Measurements from ENCODE around the gene DIAPH3. TPM values are rescaled to one million over a fixed set of nuclear protein-coding genes. Genes with fewer than 3 reads are reported as not detected.

The DIAPH3 gene
- polyA plus RNA-seq, 1 of the 3 experiments (the other 2 are of a cell fraction): 5.4 TPM

GRCh38 chr13:59978862-59979261 is 184.9 kb downstream of the DIAPH3 start:
- Histone ChIP-seq H3K9ac (no peak overlapping the region), H3K9me3 (no peaks in the 10 kb centered on the region), H3K4me1 (ENCODE audit: control insufficient read depth in 1 of 2, insufficient read depth in 2 of 2, low read depth in 1 of 2, low read length in 1 of 2) (peaks cover 0 to 15% of the 10 kb centered on the region in 2 experiments; a peak in 2 of 4 replicates), H3F3A (replicated peaks; ENCODE audit: insufficient read depth) (peaks cover 9% of the 10 kb centered on the region), H3K9me2 (no peaks in the 10 kb centered on the region; the same call in 1 of the 2 replicates), H3K4me2 (no peak overlapping the region), H2AFZ (ENCODE audit: low read depth) (no peak overlapping the region), H3K27ac (ENCODE audit: low read depth in 2 of 2, low read length in 1 of 2) (no peak overlapping the region), H3K27me3 (ENCODE audit: insufficient read depth) (no peaks in the 10 kb centered on the region), H3K4me3 (ENCODE audit: low read depth in 2 of 2, low read length in 1 of 2) (no peak overlapping the region), H3K79me2 (ENCODE audit: insufficient read depth) (no peaks in the 10 kb centered on the region), H4K20me1 (ENCODE audit: insufficient read depth) (no peaks in the 10 kb centered on the region), H3K36me3 (replicated peaks in 1 of 2; ENCODE audit: control insufficient read depth in 1 of 2, insufficient read depth in 2 of 2, low read length in 1 of 2) (peaks cover 0 to 18% of the 10 kb centered on the region in 2 experiments)
- TF ChIP-seq SIN3A (IDR thresholded peaks at IDR 0.05; ENCODE audit: borderline replicate concordance, low read depth, low read length) (no peak), TEAD4 (IDR thresholded peaks at IDR 0.05; ENCODE audit: borderline replicate concordance, insufficient read depth) (no peak), NRF1 (IDR thresholded peaks at IDR 0.05; ENCODE audit: low read depth, low read length) (no peak), RCOR1 (IDR thresholded peaks at IDR 0.05; ENCODE audit: low read length) (no peak), USF1 (IDR thresholded peaks at IDR 0.05; ENCODE audit: borderline replicate concordance, low read depth) (no peak), CHD2 (IDR thresholded peaks at IDR 0.05; ENCODE audit: low read length, partially characterized antibody) (no peak), RFX5 (IDR thresholded peaks at IDR 0.05; ENCODE audit: low read length) (no peak), IRF3 (IDR thresholded peaks at IDR 0.05; ENCODE audit: low read depth, low read length) (no peak), NFIC (IDR thresholded peaks at IDR 0.05; ENCODE audit: borderline replicate concordance) (no peak), RAD21 (IDR thresholded peaks at IDR 0.05; ENCODE audit: low read length) (no peak), GATA2 (CRISPR knock-in tag; IDR thresholded peaks at IDR 0.05) (no peak), MEF2A (IDR thresholded peaks at IDR 0.05; ENCODE audit: borderline replicate concordance, low read depth) (no peak), SMC3 (IDR thresholded peaks at IDR 0.05; ENCODE audit: low read depth, low read length) (no peak), PBX3 (IDR thresholded peaks at IDR 0.05) (no peak), RXRA (IDR thresholded peaks at IDR 0.05; ENCODE audit: borderline replicate concordance, low read depth) (no peak), ELF1 (IDR thresholded peaks at IDR 0.05) (no peak), TAF1 (IDR thresholded peaks at IDR 0.05; ENCODE audit: borderline replicate concordance, low read depth, low read length) (no peak), YY1 (IDR thresholded peaks at IDR 0.05; ENCODE audit: low read depth) (no peak), FOXJ3 (CRISPR knock-in tag; IDR thresholded peaks at IDR 0.05) (no peak)
- ChIA-PET POLR2A (no interaction called here), CTCF (no interaction called here)
- DNase-seq: no peak

Measured in SK-N-SH (cell line).